ENCODE results near the gene C1orf52.

C1orf52 gene

DNA sequence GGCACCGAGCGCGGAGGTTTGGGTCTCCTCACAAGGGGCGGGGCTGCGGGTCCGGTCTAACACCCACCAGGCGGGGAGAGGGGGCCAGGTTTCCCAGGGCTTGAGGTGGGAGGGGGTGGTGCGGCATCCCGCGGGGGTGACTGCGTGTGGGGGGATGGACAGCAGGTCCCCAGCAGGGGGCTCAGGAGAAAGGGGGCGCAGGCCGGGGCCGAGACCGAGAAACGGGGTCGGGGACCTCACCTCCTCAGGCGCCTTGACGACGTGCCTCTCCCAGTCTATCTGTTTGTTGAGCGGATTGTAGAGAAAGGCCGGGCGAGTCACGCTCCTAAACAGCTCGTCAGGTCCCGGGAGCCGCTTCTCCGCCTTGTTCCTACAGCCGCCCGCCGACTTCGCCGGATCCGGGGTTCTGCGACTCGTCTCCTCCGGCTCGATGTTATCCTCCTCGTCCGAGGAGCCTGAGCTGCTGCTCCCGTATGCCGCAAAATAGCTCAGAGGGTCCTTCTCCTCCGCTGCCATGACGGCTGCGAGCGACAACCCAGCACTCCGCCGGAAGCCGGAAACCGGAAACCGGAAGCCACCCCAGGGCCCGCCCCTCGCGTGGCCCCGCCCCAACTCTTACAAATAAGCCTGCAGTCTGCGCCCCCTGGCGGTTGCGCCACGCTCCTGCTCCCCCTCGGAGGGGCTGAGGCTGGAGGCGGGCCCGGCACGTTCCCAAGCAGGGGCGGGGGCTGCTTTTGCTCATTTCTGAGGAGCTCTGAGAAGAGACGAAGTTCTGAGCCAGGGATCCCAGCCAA, at the start of gene C1orf52:
Gene C1orf52 (minus strand): TSS at position 545 of the 794 bp plus-strand sequence. CDS start 29 bp downstream, at position 516.
- H3K9me3 Mint-ChIP-seq, result peaks cover 12% of the 10 kb centered on the region
- peaks cover 71% of the 10 kb centered on the region for H3K36me3 Mint-ChIP-seq (ENCODE audit: low read depth)
- intact Hi-C loops (cut with micrococcal nuclease), result loop anchor here (1.0 to 5.0 kb wide), 3 partner anchors 17 to 314 kb away; partner anchors contain the start of genes BCL10 and SYDE2
- peaks cover 28% of the 10 kb centered on the region for H3K4me1 Mint-ChIP-seq (ENCODE audit: low read depth)
- H3K27me3 Mint-ChIP-seq, result no peaks in the 10 kb centered on the region
- peak within 1 kb of the TSS; percentile 100 for H3K4me3 Mint-ChIP-seq
- peak within 1 kb of the TSS; percentile 98 for H3K27ac Mint-ChIP-seq

DNA sequence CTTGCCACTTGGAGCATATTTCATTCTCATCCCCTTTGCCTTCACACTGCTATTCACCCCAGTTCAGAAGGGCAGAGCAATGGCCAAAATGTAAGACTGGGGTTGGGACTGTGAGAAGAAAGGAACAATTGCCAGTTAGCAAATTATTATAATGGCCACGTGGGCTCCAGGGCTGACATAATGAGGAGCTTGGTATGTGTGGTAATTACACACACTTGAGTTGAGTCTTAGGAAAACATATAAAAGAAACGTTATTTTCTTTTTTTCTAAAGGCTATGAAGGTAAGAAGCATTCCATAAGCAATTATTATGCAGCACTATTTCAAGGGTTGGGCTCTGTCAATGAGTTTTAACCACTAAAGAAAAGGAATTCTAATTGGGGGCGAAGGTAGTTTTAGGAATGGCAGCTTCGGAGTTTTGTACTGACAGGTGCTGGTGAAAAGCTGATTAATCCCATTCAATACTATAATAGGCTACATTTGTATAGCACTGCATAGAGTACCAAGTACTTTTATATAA, 49.4 kb upstream of the C1orf52 start:
- Mint-ChIP-seq H3K9me3 (no peaks in the 10 kb centered on the region), H3K27me3 (peaks cover 38% of the 10 kb centered on the region), H3K27ac (no peak overlapping the region), H3K36me3 (ENCODE audit: low read depth) (no peaks in the 10 kb centered on the region), H3K4me1 (ENCODE audit: low read depth) (peaks cover 5% of the 10 kb centered on the region), H3K4me3 (no peak overlapping the region)
- intact Hi-C loops (cut with micrococcal nuclease), result loop anchor here (5.0 kb wide), 1 partner anchor 193 kb away; no protein-coding TSS in a partner anchor

DNA sequence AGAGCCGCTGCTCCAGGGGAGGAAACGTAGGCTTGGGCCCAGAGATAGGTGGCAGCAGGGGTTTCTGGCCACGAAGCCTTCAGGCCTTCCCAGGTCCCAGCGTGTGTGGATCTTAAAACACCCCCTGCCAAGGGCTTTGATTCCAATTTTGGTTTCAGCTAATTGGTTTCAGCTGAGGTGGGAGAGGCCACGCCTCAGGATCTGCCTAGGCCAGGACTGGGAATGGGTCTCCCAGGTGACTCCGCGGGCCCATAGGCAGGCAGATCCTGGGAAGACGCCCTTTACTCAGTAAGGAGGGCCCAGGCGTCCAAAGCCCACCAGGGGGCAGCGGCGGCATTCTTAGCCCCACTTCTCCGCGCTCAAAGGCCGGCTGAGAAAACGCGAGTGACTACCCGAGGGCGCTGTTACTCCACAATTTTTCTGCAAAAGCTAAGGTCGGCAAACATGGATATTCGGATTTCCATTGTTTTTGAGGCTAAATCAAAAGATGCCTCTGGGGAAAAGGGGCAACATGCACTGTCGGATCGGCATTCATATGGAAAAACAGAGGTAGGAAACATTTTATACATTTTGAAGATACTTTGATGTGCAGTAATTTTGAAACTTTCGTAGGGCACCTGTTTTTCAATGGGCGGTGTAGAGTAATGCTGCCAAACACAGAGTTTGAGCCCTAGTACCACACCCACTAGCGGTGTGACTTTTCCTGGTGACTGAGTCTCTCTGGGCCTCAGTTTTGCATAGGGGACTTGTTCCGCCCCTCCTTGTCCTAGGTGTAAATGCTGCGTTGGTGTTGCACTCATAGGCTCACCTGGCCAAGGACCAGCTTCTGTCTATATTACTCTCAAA, 48.7 kb upstream of the C1orf52 start:
- Mint-ChIP-seq H3K9me3 (no peaks in the 10 kb centered on the region), H3K27me3 (peaks cover 38% of the 10 kb centered on the region), H3K4me1 (ENCODE audit: low read depth) (peaks cover 5% of the 10 kb centered on the region), H3K4me3 (no peak overlapping the region), H3K27ac (no peak overlapping the region), H3K36me3 (ENCODE audit: low read depth) (no peaks in the 10 kb centered on the region)
- intact Hi-C loops (cut with micrococcal nuclease), result loop anchor here (5.0 kb wide), 1 partner anchor 194 kb away; no protein-coding TSS in a partner anchor

DNA sequence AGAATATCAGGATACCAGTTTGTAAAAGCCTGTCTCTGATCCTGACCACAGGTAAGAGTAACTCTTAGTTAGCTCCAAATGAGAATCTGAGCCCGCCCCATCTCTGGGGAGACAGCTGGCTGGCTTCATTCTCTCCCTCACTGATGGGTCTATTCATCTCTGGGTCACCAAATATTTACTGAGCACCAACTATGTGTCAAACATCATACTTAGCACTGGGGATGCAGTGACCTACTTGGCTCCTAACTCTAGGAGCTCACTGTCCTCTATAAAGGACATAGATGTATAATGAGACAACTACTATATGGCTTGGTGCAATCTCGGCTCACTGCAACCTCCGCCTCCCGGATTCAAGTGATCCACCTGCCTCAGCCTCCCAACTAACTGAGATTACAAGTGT, 46.8 kb upstream of the C1orf52 start:
- intact Hi-C loops (cut with micrococcal nuclease), result loop anchor here (5.0 kb wide), 1 partner anchor 196 kb away; no protein-coding TSS in a partner anchor
- no peaks in the 10 kb centered on the region for H3K36me3 Mint-ChIP-seq (ENCODE audit: low read depth)
- no peak overlapping the region for H3K4me3 Mint-ChIP-seq
- H3K27me3 Mint-ChIP-seq, result peaks cover 40% of the 10 kb centered on the region
- no peak overlapping the region for H3K27ac Mint-ChIP-seq
- peaks cover 5% of the 10 kb centered on the region for H3K4me1 Mint-ChIP-seq (ENCODE audit: low read depth)
- no peaks in the 10 kb centered on the region for H3K9me3 Mint-ChIP-seq

DNA sequence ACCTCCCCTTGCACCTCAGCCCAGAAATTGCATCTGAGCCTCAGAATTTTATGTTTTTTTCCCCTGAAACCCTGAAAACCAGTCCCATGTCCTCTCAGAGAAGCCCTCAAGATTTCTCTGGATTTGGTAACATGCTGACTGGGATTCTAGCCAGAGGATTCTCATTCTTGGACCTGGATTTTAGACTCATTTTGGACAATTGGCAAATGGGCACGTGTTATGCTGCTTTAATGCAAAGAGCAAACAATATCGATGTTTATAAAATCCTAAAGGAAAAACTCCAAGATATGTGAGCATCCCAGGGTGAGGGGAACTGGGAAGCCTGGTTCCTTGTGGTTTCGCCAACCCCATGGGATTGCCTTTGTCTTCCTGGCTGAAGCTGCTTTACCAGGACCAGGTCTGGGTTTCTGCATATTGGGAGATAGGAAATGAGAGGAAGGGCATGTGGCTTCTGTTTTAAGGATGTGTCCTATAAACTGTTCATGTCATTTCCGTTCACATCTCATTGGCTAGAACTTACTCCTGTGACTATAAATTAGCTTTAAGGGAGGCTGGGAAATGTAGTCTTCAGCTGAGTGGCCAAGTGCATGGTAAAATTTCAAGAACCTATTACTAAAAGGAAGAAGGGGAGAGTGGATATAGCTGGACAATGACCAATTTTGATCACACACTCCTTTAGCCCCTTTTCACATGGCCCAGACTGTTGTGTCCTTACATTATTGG, 44.1 kb upstream of the C1orf52 start:
- intact Hi-C loops (cut with micrococcal nuclease), result no loop called here
- H3K27ac Mint-ChIP-seq, result no peak overlapping the region
- peaks cover 21% of the 10 kb centered on the region for H3K27me3 Mint-ChIP-seq

DNA sequence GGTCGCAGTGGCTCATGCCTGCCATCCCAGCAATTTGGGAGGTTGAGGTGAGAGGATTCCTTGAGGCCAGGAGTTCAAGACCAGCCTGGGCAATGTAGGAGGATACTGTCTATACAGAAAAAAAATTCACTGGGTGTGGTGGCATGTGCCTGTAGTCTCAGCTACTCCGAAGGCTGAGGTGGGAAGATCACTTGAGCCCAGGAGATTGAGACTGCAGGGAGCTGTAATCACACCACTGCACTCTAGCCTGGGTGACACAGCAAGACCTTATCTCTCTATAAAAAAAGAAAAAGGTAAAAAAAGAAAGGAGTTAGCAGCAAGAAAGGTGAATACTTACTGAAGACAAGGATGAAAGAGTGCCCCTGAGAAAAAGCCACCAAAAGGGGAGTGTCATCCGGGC, 40.7 kb upstream of the C1orf52 start:
- Mint-ChIP-seq H3K9me3 (no peaks in the 10 kb centered on the region), H3K4me3 (no peak overlapping the region), H3K27ac (no peak overlapping the region), H3K27me3 (peaks cover 6% of the 10 kb centered on the region), H3K4me1 (ENCODE audit: low read depth) (no peaks in the 10 kb centered on the region), H3K36me3 (ENCODE audit: low read depth) (no peaks in the 10 kb centered on the region)
- intact Hi-C loops (cut with micrococcal nuclease), result no loop called here

More for the DNA sequence above, 44.1 kb upstream of the C1orf52 start:
- H3K4me1 Mint-ChIP-seq (ENCODE audit: low read depth), result peaks cover 5% of the 10 kb centered on the region
- no peaks in the 10 kb centered on the region for H3K9me3 Mint-ChIP-seq
- no peak overlapping the region for H3K4me3 Mint-ChIP-seq
- no peaks in the 10 kb centered on the region for H3K36me3 Mint-ChIP-seq (ENCODE audit: low read depth)

DNA sequence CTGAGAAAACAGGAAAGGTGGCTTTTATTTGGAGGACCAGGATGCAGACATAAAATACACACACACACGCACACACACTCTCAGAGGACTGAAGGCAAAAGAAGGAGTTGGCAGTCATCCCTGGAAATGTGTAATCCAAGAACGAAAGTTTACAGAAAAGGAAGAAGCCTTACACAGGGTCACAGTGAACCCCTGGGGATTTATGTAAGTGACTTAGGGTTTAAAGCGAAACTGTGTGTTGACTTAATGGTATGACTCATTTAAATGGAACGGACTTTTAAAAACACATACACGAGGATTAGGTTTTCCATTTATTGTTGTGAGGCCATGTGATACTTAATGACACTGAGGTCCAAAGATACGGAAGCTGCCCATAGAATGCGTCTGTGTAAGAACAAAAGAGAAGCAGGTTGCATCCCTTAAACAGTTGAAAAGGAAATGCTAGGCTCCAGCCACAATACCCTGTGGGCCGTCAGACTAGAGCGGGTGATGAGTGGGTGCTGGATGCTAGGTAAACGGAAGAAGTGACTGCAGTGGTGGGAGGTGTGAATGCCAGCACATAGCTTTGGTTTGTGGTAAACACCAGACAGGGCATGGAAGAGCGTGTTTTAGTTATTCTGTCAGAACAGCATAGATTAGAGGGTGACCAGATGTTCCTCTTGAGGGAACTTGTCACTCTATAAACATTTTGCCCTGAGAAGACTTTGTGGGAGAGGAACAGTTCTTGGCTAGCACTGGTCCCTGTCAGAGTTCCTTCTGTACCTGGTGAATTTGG, 38.6 kb upstream of the C1orf52 start:
- no peaks in the 10 kb centered on the region for H3K36me3 Mint-ChIP-seq (ENCODE audit: low read depth)
- peaks cover 6% of the 10 kb centered on the region for H3K27me3 Mint-ChIP-seq
- intact Hi-C loops (cut with micrococcal nuclease), result no loop called here
- no peaks in the 10 kb centered on the region for H3K4me1 Mint-ChIP-seq (ENCODE audit: low read depth)
- no peak overlapping the region for H3K27ac Mint-ChIP-seq
- no peaks in the 10 kb centered on the region for H3K9me3 Mint-ChIP-seq
- H3K4me3 Mint-ChIP-seq, result no peak overlapping the region

DNA sequence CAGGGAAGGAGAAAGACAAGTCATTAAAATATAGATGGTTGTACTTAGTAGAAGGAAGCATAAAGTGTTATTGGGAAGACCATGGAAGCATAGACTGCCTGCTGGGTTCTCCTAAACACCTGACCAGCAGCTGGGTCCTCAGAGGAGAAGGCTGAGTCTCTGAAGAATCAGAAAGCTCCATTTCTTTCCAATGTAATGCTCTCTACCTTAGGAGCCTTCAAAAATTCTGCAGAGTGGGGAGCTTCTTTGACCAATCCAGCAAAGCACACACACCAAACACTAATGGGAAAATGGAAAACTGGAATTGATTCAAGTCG, 38.0 kb upstream of the C1orf52 start:
- Mint-ChIP-seq H3K9me3 (no peaks in the 10 kb centered on the region), H3K4me1 (ENCODE audit: low read depth) (no peaks in the 10 kb centered on the region), H3K4me3 (no peak overlapping the region), H3K27me3 (peaks cover 6% of the 10 kb centered on the region), H3K27ac (no peak overlapping the region), H3K36me3 (ENCODE audit: low read depth) (no peaks in the 10 kb centered on the region)
- intact Hi-C loops (cut with micrococcal nuclease), result no loop called here

DNA sequence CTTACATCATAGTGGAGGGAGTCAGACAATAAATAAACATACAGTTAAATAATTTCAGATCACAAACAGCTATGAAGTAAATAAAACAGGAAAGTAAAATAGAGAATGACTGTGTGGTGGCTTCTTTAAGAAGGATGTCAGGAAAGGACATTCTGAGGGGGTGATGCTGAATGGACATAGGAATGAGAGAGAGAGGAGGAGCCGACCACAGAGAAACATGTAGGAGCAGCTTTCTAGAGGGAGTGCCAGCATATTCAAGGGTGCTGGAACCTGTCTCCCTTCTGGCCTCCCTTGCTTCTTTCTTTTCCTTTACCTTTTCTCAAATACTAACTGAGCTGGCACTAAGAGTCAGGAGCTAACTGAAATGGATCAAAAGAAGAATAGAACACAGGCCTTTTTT, 37.5 kb upstream of the C1orf52 start:
- H3K4me1 Mint-ChIP-seq (ENCODE audit: low read depth), result no peaks in the 10 kb centered on the region
- H3K9me3 Mint-ChIP-seq, result no peaks in the 10 kb centered on the region
- no peaks in the 10 kb centered on the region for H3K36me3 Mint-ChIP-seq (ENCODE audit: low read depth)
- H3K4me3 Mint-ChIP-seq, result no peak overlapping the region
- no peak overlapping the region for H3K27ac Mint-ChIP-seq
- intact Hi-C loops (cut with micrococcal nuclease), result no loop called here
- H3K27me3 Mint-ChIP-seq, result peaks cover 4% of the 10 kb centered on the region

DNA sequence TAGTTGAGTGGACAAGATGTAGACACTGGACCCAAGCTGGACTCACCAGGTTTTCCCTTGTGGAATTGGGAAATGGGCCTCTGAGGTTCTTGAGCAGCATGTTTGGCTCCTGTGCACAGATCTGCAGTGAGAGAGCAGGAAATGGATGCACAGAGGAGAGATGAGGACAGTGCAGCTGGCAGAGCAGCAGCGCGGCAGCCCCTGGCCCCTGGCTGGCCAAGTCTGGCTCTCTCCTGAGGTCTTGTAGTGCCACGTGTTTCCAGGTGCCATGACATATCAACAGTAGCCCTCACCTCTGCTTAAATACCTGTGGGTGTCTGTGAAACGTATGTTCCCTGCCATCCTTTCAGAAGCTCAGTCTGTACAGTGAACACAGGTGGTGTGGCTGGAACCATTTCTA, 36.2 kb upstream of the C1orf52 start:
- intact Hi-C loops (cut with micrococcal nuclease), result no loop called here
- no peaks in the 10 kb centered on the region for H3K36me3 Mint-ChIP-seq (ENCODE audit: low read depth)
- H3K27me3 Mint-ChIP-seq, result peaks cover 3% of the 10 kb centered on the region
- H3K27ac Mint-ChIP-seq, result no peak overlapping the region
- H3K9me3 Mint-ChIP-seq, result no peaks in the 10 kb centered on the region
- H3K4me1 Mint-ChIP-seq (ENCODE audit: low read depth), result no peaks in the 10 kb centered on the region
- H3K4me3 Mint-ChIP-seq, result no peak overlapping the region

DNA sequence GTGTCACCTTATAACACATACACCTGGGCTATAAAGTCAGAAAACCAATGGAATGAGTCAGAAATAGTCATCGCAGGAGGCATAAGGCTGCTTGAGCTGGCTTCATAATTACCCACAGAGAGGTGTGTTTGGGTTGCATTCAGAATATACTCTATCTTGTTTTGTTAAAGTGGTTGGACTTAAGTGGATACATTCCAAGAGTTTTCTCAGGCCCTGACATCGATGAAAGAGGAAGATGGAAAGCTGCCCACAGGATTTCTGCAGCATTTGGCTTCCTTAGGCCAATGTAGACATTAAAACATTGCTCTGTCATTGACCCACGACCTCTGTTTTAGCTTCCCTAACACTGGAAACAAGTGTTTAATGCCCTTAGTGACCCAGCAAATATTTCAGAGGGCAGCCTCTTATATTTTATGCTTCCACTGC, 35.6 kb upstream of the C1orf52 start:
- Mint-ChIP-seq H3K36me3 (ENCODE audit: low read depth) (no peaks in the 10 kb centered on the region), H3K27ac (no peak overlapping the region), H3K9me3 (no peaks in the 10 kb centered on the region), H3K4me1 (ENCODE audit: low read depth) (no peaks in the 10 kb centered on the region), H3K27me3 (peaks cover under 1% of the 10 kb centered on the region), H3K4me3 (no peak overlapping the region)
- intact Hi-C loops (cut with micrococcal nuclease), result no loop called here

DNA sequence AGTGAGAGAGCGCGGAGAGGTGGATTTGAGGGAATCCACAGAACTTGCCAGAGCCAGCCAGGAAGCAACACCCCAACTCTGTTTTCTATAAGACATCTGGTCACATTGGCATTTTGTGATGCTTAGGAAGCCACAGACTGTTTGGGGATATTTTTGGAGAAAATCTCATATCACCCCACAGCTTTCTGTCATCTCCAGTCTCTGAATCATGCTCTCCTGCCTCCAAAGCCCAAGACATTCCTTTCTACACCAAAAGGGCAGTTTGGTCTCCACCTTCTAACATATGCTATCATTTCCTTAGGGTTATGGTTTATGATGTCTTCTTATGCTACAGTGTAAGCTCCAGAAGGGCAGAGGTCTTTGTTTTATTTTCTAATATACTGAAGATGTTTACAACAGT, 31.4 kb upstream of the C1orf52 start:
- H3K4me1 Mint-ChIP-seq (ENCODE audit: low read depth), result peaks cover 5% of the 10 kb centered on the region
- no peak overlapping the region for H3K27ac Mint-ChIP-seq
- no peaks in the 10 kb centered on the region for H3K9me3 Mint-ChIP-seq
- H3K4me3 Mint-ChIP-seq, result no peak overlapping the region
- no peaks in the 10 kb centered on the region for H3K27me3 Mint-ChIP-seq
- no peaks in the 10 kb centered on the region for H3K36me3 Mint-ChIP-seq (ENCODE audit: low read depth)
- intact Hi-C loops (cut with micrococcal nuclease), result no loop called here

DNA sequence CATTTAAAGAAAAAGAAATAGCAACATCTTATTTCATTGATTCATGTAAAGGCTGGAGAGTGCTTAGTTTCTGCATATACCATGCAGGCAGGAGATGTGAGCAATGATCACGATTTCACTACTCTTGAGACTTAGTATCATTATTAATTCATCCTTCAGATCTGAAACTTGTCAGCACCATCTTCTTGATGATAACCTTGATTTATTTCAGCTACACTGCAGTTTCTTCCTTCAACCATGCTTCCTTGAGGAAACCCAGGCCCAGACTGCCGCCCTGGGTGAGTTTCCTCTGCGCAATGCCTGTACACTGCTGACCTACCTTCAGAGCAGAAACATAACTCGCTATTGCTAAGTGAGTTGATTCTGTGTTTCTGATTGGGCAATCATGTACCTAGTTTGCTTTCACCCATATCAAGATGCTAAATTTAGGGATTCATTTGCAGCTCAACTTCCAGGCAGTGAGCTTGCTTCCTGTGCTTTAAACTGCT, 30.4 kb upstream of the C1orf52 start:
- H3K36me3 Mint-ChIP-seq (ENCODE audit: low read depth), result no peaks in the 10 kb centered on the region
- H3K4me3 Mint-ChIP-seq, result no peak overlapping the region
- H3K27ac Mint-ChIP-seq, result no peak overlapping the region
- intact Hi-C loops (cut with micrococcal nuclease), result no loop called here
- H3K9me3 Mint-ChIP-seq, result no peaks in the 10 kb centered on the region
- H3K27me3 Mint-ChIP-seq, result no peaks in the 10 kb centered on the region
- H3K4me1 Mint-ChIP-seq (ENCODE audit: low read depth), result peaks cover 5% of the 10 kb centered on the region
